ENCODE results near the gene CNOT10. TPM values are rescaled to one million over a fixed set of nuclear protein-coding genes. Genes with fewer than 3 reads are reported as not detected.

The CNOT10 gene
- polyA plus RNA-seq, 1 donor (not counting 4 experiments of a cell fraction or from before 2014, with no cell fraction given), result 24.2 TPM

DNA sequence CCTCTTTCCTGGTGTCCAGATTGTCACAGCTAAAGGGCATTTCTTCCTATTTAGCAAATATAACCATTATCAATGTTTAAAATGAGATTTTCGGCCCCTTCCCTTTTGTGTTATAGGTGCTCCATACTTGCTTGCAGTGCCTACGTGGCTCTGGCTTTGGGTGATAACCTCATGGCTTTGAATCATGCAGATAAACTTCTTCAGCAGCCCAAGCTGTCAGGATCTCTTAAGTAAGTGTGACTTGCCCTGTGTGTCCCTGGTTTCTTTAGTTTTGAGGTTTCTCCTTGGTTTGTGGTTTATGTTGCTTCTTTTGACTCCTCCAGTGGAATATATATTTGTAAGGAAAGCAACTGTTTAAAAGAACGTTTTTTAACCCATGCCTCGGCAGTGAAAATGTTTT lies 74.4 kb downstream of the CNOT10 start:
- Histone ChIP-seq H3K4me1 (ENCODE audit: control insufficient read depth, extremely low read depth, insufficient read depth, low read length) (no peaks in the 10 kb centered on the region), H4K20me1 (ENCODE audit: control insufficient read depth, extremely low read depth, insufficient read depth, low read length) (no peaks in the 10 kb centered on the region), H2AFZ (ENCODE audit: control insufficient read depth, low read length) (no peak overlapping the region), H3K9ac (ENCODE audit: control insufficient read depth, extremely low read depth, insufficient read depth, low read length) (no peak overlapping the region), H3K9me1 (ENCODE audit: control insufficient read depth, extremely low read depth, insufficient read depth, low read length) (no peaks in the 10 kb centered on the region), H3K36me3 (ENCODE audit: control insufficient read depth in 2 of 2, extremely low read depth in 1 of 2, insufficient read depth in 2 of 2, low read length in 2 of 2) (peaks cover 0 to 5% of the 10 kb centered on the region in 2 experiments), H3K4me3 (ENCODE audit: control insufficient read depth in 2 of 3, extremely low read depth in 1 of 3, insufficient read depth in 2 of 3, low read depth in 1 of 3, low read length in 3 of 3) (no peak overlapping the region), H3K27me3 (ENCODE audit: control insufficient read depth, extremely low read depth, insufficient read depth, low read length) (no peaks in the 10 kb centered on the region), H3K4me2 (ENCODE audit: control insufficient read depth, extremely low read depth, insufficient read depth, low read depth, low read length) (no peak overlapping the region), H3K27ac (ENCODE audit: control insufficient read depth, insufficient read depth, low read length) (no peak overlapping the region), H3K79me2 (ENCODE audit: control insufficient read depth, insufficient read depth, low read length) (no peaks in the 10 kb centered on the region), H3K9me3 (ENCODE audit: control insufficient read depth, low read depth, low read length) (no peaks in the 10 kb centered on the region)
- no peak for FAIRE-seq
- no peak for TF ChIP-seq CTCF (optimal IDR thresholded peaks at IDR 0.05 in 1 of 3, IDR thresholded peaks at IDR 0.05 in 1 of 3, conservative IDR thresholded peaks at IDR 0.05 in 1 of 3; ENCODE audit: extremely low read depth in 1 of 3, insufficient read depth in 2 of 3, low read length in 3 of 3)
- no peak for TF ChIP-seq EZH2 (IDR thresholded peaks at IDR 0.05; ENCODE audit: low read length)
- dilution Hi-C loops (cut with MboI; ENCODE audit: extremely low pct_ligation_motif_present, low sequenced_read_pairs), result no loop called here
- DNase-seq (ENCODE audit: low read depth, low spot score), result no peak

GRCh38 chr3:32764481-32764880 lies 79.5 kb downstream of the CNOT10 start:
- no peak overlapping the region for H3K9ac ChIP-seq (ENCODE audit: control insufficient read depth, extremely low read depth, insufficient read depth, low read length)
- H3K4me3 ChIP-seq (ENCODE audit: control insufficient read depth in 2 of 3, extremely low read depth in 1 of 3, insufficient read depth in 2 of 3, low read depth in 1 of 3, low read length in 3 of 3), result no peak overlapping the region
- H3K9me3 ChIP-seq (ENCODE audit: control insufficient read depth, low read depth, low read length), result no peaks in the 10 kb centered on the region
- H3K27me3 ChIP-seq (ENCODE audit: control insufficient read depth, extremely low read depth, insufficient read depth, low read length), result no peaks in the 10 kb centered on the region
- FAIRE-seq (no peak), DNase-seq (ENCODE audit: low read depth, low spot score) (no peak)
- TF ChIP-seq EZH2 (IDR thresholded peaks at IDR 0.05; ENCODE audit: low read length), result no peak
- TF ChIP-seq CTCF (optimal IDR thresholded peaks at IDR 0.05 in 1 of 3, IDR thresholded peaks at IDR 0.05 in 1 of 3, conservative IDR thresholded peaks at IDR 0.05 in 1 of 3; ENCODE audit: extremely low read depth in 1 of 3, insufficient read depth in 2 of 3, low read length in 3 of 3), result no peak
- no peak overlapping the region for H3K27ac ChIP-seq (ENCODE audit: control insufficient read depth, insufficient read depth, low read length)
- peaks cover 3 to 8% of the 10 kb centered on the region in 2 experiments for H3K36me3 ChIP-seq (ENCODE audit: control insufficient read depth in 2 of 2, extremely low read depth in 1 of 2, insufficient read depth in 2 of 2, low read length in 2 of 2)
- no peaks in the 10 kb centered on the region for H4K20me1 ChIP-seq (ENCODE audit: control insufficient read depth, extremely low read depth, insufficient read depth, low read length)
- dilution Hi-C loops (cut with MboI; ENCODE audit: extremely low pct_ligation_motif_present, low sequenced_read_pairs), result no loop called here
- no peak overlapping the region for H3K4me2 ChIP-seq (ENCODE audit: control insufficient read depth, extremely low read depth, insufficient read depth, low read depth, low read length)
- no peaks in the 10 kb centered on the region for H3K9me1 ChIP-seq (ENCODE audit: control insufficient read depth, extremely low read depth, insufficient read depth, low read length)
- H2AFZ ChIP-seq (ENCODE audit: control insufficient read depth, low read length), result no peak overlapping the region
- H3K79me2 ChIP-seq (ENCODE audit: control insufficient read depth, insufficient read depth, low read length), result no peaks in the 10 kb centered on the region
- no peaks in the 10 kb centered on the region for H3K4me1 ChIP-seq (ENCODE audit: control insufficient read depth, extremely low read depth, insufficient read depth, low read length)

Data from keratinocyte (primary cell).